Ovary (tissue), 3 donors: ENCODE measurements around the gene BIVM.

Experiments
- EP300 ChIP-seq: sonication (generic); formaldehyde crosslinking; IDR thresholded peaks from one replicate; pipeline ENCODE4 v1.6.1; 2017; ENCODE audit warnings: antibody characterized with exemption
- POLR2A ChIP-seq: fragments of 450-650 bp; IDR thresholded peaks from one replicate; pipeline ENCODE4 v1.6.1; 2017; ENCODE audit warnings: antibody characterized with exemption, mild to moderate bottlenecking, moderate library complexity
- TF ChIP-seq, protein P1 (sequence below), 3 donors: fragments of 450-650 bp in 2 of 3; fragments of 200-600 bp in 1 of 3; IDR thresholded peaks; one replicate each; pipeline versions ENCODE4 v1.5.1 to v1.8.0; 2016 to 2022; ENCODE audit warnings: antibody characterized with exemption in 3 of 3, mild to moderate bottlenecking in 1 of 3
- donor health status: DM: no; HTN: no; CAD: no.

DNA sequence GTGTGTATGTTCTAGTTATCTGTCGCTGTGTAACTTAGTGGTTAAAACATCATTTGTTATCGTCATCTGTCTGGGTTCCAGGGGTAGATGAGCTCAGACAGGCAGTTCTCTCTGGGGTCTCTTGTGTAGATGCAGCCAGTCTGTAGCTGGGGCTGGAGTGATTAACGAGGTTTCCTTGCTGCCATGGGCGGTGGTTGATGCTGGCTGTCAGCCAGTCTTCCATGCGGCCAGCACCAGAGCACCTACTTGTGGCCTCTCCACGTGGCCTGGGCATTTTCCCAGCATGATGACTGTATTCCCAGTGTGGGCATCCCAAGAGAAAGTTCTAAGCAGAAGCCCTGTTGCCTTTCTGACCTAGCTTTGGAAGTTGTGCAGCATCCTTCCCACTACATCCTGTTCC lies 57.6 kb downstream of the BIVM start:
- TF ChIP-seq POLR2A (no peak), EP300 (no peak)
- TF ChIP-seq, protein P1, sequence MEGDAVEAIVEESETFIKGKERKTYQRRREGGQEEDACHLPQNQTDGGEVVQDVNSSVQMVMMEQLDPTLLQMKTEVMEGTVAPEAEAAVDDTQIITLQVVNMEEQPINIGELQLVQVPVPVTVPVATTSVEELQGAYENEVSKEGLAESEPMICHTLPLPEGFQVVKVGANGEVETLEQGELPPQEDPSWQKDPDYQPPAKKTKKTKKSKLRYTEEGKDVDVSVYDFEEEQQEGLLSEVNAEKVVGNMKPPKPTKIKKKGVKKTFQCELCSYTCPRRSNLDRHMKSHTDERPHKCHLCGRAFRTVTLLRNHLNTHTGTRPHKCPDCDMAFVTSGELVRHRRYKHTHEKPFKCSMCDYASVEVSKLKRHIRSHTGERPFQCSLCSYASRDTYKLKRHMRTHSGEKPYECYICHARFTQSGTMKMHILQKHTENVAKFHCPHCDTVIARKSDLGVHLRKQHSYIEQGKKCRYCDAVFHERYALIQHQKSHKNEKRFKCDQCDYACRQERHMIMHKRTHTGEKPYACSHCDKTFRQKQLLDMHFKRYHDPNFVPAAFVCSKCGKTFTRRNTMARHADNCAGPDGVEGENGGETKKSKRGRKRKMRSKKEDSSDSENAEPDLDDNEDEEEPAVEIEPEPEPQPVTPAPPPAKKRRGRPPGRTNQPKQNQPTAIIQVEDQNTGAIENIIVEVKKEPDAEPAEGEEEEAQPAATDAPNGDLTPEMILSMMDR (IDR thresholded peaks at IDR 0.05), result no peak
